ENCODE data around the gene BHLHE23. TPM values are rescaled to one million over a fixed set of nuclear protein-coding genes. Genes with fewer than 3 reads are reported as not detected.

BHLHE23 gene
- total RNA-seq, 1 donor from 2014 or later = 2.6 TPM

DNA sequence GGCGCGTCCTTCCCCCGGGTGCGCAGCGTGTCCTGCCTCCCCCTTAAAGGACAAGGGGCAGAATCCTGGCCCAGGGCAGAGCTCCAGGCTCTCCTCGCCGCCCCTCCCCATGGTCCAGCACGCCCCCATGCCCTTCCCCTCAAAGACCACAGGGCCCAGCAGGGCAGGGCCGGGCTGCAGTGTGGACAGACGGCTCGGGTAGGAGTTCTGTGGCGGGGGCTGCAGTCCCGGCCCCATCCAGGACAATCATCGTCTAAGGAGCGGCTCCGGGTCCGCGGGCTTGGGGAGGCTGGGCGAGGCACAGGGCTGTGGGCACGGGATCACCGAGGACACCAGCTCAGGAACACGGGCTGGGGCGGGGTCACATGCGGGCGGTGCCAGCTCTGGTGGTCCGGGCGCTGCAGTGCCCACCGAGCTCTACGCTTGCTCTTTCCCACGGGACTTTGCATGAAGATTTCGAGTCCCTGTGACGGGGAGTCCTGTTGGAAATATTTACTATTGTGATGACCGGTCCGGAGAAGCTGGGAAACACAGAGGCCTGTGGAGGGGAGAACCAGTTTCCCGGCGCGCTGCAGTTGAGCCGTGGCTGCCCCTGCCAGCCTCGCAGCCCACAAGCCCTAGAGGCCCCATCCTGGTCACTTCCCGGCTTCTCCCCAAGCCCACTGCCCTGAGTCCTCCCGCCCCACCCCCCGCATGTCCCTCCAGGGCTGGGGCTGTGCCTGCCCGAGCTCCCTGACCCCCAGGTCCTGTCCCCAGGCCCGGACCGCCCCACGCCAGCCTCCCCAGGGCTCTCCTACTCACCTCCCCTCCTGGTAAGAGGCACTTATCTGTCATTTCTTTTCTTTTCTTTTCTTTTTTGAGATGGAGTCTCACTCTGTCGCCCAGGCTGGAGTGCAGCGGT, 33.7 kb downstream of the BHLHE23 start:
- no peak for DNase-seq (ENCODE audit: low spot score)

DNA sequence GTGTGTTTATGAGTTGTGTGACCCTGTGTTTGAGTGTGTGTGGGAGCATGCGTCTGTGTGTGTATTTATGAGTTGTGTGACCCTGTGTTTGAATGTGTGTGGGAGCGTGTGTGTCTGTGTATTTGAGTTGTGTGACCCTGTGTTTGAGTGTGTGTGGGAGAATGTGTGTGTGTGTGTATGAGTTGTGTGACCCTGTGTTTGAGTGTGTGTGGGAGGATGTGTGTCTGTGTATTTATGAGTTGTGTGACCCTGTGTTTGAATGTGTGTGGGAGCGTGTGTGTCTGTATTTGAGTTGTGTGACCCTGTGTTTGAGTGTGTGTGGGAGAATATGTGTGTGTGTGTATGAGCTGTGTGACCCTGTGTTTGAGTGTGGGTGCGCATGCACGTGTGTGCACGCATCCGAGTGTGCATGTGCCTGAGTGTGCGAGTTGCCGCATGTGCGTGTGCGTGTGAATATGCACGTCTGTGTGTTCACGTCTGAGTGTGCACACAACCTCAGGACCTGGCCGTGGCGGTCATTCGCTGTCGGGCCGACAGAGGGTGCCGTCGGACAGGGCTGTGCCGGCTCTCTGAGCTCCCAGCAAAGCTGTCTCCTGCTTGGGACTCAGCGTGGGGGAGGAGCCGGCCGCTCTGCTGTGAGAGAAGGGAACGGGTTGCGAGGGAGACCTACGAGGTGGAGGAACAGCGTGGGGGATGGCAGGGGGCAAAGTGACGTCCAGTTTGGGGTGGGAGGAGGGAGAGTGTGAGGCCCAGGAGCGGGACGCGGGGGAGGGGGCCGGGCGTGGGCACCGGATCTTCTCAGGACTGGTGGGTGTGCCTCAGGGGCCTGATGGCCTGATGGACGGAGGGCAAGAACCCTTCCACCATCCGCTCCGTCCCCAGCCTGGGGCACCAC, 34.6 kb downstream of the BHLHE23 start:
- peak; percentile 85 for DNase-seq (ENCODE audit: low spot score)

DNA sequence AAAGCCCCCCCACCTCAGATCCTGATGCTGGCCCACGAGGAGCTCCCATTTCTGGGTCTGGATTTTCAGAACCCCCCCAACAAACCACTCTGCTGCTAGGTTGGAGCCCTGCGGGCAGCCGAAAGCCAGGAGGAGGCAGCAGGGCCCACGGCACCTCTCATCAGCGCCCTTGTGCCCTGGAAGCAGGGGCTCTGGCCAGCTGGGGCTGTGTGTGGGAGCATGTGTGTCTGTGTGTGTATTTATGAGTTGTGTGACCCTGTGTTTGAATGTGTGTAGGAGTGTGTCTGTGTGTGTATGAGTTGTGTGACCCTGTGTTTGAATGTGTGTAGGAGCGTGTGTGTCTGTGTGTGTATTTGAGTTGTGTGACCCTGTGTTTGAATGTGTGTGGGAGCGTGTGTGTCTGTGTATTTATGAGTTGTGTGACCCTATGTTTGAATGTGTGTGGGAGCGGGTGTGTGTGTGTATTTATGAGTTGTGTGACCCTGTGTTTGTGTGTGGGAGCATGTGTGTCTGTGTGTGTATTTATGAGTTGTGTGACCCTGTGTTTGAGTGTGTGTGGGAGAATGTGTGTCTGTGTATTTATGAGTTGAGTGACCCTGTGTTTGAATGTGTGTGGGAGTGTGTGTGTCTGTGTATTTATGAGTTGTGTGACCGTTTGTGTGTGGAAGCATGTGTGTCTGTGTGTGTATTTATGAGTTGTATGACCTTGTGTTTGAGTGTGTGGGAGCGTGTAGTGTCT, 35.4 kb downstream of the BHLHE23 start:
- no peak for DNase-seq (ENCODE audit: low spot score)

DNA sequence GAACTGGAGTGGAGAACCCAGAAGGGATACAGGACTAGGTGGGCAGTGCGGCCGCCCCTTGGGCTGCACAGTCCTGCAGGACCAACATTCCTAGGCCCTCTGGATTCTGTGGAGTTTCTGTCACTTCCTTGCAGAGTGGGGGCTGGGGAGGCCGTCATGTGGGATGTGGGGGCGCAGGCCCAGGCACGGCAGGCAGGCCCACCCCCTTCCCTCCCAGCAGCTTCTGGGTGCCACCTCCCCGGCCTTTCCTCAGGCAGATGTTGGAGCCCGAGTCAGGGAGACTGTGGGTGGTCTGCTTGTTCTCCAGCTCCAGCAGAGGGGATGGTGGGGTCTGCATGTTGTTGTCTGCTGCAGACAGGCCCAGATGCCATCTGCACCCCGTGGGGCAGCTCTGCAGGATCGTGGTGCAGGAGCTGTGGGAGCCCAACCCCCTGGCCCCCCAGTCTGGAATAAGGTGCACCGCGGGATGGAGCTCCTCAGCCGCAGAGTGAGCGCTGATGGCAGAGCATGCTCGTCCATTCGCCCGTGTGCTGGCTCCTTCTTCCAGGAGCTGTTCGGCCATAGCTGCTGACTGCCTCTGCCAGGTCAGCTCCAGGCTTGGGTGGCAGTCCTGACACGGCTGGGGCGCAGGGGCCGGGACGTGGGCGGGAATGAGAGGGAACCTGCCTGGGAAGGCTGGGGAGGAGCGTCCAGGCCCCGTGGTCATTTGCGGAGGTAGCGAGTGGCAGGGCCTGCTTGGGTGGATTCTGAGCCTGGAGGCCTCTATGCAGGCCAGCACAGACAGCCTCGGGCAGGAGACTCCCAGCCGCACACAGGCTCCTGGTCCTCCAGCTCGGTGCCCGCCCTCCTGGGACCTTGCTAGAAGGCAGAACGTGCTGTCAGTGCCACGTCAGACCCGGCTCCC, 36.2 kb downstream of the BHLHE23 start:
- DNase-seq (ENCODE audit: low spot score) = no peak

DNA sequence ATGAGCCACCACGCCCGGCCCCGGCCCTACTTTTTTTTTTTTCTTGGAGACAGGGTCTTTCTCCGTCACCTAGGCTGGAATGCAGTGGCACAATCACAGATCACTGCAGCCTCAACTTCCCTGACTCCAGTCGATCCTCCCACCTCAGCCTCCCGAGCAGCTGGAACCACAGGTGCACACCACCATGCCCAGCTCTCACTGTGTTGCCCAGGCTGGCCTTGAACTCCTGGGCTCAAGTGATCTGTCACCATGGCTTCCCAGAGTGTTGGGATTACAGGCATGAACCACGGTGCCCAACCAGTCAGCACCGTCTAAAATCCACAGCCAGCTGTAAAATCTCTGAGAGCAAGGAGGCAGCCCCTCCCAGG, 36.8 kb downstream of the BHLHE23 start:
- DNase-seq (ENCODE audit: low spot score) = no peak

DNA sequence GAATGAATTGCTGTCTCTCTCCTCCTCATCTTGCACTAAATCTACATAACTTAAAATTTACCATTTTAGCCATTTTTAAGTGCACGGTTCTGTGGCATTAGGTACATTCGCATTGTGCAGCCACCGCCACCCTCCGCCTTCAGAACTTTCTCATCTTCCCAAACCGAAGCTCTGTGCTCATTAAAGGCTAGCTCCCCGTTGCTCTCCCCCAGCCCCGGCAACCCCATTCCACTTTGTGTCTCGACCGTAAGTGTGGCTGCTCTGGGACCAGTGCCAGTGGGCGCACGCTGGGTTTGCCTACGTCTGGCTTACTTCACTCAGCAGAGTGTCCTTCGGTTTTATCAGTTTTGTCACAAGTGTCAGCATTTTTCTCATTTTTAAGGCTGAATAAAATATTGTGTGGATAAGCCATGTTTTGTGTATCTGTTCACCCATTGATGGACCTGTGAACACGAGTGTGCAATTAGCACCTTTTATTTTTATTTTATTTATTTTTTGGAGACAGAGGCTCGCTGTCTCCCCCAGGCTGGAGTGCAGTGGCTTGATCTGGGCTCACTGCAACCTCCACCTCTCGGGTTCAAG, 37.5 kb downstream of the BHLHE23 start:
- no peak for DNase-seq (ENCODE audit: low spot score)

DNA sequence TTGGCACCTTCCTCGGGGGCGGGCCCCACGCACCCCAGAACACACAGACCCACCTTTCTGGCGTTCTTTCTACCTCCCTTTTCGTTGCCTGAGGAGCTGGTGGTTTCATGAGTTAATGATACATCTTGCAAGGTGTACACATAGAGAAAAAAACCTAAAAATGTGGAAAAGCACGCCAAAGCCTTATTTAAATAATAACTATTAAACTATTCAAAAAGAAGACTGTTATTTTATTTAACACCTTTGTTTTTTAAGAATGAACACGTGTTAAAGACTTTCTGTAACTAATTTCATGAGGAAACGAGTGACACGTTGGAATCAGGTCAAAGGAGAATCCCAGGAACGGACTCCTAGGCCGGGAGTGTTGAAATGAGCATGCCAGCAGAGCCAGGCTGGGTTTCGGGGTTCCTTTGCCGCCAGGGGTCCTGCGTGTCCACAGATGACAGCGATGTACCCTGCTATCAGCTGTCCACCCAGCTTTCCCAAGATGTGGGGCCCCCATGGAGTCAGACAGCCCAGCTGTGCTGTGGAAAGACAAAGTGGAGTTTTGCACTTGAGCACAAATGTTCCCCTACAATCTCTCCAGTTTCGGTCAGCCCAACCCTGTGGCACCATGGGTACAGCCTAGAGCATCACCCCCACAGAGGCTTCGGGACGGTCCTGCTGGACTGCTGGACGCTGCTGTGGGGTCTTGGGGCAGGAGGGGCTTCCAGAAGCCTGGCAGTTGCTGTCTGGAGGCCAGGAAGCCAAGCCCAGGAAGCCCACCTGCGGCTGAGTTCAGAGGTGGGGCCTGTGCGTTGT, 38.2 kb downstream of the BHLHE23 start:
- no peak for DNase-seq (ENCODE audit: low spot score)

DNA sequence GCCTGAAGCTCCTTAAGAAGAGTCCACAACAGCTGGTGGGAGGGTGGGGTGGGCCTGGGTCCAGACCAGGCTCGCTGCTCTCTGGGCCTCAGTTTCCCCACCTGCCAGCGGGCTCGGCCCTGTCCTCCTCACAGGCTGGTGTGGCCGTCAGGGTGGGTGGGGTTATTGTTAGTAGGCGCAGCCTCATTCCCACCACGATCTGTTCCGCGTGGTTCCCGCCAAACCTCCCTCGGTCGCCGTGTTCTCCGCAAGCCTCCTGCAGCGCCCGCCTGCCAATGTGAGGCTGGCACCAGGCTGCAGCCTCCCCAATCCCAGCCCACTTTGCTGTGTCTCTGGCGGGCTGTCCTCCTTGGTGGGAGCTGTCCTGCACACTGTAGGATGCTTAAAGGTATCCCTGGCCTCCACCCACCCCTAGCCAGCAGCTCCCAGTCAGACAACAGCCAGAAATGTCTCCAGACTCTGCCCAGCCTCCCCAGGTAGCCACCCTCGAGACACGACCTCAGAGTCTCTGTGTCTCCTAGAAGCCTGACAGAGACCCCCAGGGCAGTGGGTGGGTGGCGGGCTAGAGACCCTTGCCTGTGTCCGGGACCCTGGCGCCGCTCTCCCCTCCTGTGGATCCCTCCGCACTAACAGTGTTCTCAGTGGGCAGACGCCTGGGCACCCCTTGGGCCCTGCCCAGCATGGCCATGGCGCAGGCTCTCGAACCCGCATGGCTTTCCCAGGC, 39.0 kb downstream of the BHLHE23 start:
- DNase-seq (ENCODE audit: low spot score) = no peak

DNA sequence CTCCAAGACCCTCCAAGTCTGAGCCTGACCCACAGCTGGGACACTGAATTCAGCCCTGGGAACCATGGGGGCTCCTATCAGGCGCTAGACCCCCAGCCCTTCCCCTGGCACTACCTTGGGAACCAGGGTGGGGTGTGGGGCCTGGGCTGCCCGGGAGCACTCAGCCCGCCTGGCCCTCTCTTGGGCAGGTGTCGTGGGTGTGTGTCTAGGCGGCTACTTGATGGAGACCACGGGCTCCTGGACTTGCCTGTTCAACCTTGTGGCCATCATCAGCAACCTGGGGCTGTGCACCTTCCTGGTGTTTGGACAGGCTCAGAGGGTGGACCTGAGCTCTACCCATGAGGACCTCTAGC, 39.6 kb downstream of the BHLHE23 start:
- DNase-seq (ENCODE audit: low spot score) = no peak

DNA sequence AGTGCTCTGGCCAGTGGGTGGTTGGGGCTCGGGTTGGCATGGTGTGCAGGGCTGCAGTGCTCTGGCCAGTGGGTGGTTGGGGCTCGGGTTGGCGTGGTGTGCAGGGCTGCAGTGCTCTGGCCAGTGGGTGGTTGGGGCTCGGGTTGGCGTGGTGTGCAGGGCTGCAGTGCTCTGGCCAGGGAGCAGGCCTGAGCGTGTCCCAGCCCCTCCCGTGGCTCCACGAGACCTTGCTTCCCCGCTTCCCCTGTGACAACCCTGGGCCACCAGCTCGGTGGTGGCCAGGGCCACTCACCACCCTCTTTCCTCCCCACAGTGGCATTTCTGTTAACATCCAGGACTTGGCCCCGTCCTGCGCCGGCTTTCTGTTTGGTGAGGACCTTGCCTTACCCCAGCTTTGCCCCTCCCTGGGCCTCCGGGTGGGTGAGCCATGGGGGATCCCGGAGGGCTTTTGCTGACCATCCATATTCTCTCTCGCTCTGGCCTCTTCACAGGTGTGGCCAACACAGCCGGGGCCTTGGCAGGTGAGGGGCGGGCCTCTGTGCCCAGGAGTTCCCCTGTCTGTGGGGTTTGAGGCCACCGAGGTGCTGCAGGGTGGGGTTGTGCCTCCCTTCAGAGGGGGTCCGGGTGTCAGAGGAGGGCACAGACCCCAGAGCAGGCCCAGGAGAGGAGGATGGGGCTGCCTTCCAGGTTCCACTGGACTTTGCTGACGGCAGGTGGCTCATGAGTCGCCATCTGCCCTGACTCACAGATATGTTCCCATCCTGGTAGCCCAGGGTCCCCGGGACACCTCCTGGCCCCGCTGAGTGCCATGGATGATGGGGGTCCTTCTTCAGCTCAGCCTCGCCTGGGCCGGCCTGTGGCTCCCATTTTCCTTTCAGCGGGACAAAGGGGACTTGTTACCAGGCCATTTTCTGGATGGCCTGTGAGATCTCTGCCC, 40.3 kb downstream of the BHLHE23 start:
- no peak for DNase-seq (ENCODE audit: low spot score)

DNA sequence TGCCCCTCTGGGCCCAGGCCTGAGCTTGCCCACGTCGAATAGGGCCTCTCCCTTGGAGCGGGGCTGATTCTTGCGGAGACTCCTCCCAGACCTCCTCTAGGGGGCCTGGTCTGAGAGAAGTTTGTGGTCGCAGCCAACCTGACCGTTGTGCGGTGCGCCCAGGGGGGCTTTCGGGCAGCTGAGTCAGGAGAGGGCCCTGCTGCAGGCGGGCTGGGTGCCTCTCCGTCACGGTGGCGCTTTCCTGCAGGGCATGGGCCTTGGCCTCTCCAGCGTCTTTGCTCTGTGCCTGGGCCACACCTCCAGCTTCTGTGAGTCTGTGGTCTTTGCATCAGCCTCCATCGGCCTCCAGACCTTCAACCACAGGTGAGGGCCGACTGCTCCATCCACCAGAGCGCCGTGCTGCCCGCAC, 41.4 kb downstream of the BHLHE23 start:
- DNase-seq (ENCODE audit: low spot score) = no peak

DNA sequence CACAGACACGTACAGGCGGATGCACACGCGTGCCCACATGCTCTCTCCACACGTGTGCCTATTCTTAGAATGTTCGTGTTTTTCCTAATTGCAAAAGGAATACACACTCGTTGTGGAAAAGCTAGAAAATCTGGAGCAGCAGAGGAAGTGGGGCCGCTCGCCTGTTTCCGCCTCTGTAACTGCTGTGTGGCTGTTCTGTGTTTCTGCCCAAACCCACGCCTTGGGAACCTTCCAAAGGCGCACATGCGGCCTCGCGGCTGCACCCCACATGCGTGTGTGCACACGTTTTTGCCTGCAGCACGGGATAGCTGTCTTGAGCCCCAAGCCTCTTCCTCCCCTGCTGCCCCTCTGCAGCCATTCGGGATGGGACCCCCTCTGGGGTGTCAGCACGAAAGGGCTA, 42.1 kb downstream of the BHLHE23 start:
- DNase-seq (ENCODE audit: low spot score) = no peak

DNA sequence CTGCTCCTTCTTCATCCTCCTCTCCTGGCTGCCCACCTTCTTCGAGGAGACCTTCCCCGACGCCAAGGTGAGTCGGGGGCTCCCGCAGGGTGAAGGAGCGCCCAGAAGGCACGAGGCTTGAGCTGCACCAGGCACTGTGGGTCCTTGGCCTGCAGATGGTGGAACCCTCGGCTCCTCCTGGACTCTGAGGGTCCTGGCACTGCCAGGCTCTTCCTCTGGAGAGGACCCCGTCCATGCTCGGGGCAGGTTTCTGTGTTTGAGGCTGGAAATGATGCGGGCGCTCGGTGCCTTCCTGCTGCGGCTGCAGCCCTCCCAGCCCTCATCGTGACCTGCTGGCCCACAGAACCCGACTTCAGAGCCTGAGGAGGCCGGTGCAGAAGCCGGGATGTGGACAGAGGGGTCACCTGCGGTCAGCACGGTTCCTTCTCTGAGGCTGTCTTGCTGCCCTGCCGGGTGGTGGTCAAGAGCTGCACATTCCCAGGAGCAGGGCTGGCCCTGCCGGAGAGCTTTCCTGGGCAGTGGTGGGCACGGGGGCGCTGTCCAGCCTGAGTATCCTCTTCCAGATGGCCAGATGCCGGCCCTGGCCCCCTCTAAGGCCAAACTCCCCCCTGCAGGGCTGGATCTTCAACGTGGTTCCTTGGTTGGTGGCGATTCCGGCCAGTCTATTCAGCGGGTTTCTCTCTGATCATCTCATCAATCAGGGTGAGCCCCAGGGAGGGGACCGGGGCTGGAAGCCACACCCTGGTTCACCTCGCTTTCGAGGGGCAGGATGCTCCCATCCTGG, 43.0 kb downstream of the BHLHE23 start:
- DNase-seq (ENCODE audit: low spot score) = no peak

DNA sequence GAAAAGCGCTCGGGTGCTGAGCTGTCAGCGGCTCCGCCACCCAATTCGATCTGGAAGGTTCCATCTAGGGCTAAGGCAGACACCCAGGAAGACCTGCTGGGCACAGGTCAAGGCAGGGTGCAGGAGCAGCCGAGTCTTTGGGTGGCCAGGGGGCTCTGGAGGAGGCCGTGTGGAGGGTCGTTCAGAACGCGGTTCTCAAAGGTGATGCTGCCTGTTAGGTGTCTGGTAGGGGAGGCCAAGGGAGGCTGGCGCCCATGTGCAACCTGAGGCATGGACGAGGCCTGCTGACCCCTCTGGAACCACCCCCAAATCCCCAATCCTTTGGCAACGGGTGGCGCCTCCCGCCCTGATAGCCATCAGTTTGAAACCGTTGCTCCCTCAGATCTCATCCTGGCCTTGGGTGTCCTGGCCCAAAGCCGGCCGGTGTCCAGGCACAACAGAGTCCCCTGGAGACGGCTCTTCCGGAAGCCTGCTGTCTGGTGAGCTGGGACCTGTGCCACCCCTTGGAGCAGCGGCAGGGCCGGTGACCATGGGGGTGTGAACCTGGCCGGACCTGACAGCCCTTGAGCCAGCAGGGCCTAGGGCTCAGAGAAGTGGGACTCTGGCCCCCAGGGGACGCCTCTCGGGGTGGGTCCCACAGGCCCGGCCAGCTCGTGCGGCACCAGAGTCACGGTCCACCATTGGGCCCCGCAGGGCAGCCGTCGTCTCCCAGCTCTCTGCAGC, 43.7 kb downstream of the BHLHE23 start:
- no peak for DNase-seq (ENCODE audit: low spot score)

DNA sequence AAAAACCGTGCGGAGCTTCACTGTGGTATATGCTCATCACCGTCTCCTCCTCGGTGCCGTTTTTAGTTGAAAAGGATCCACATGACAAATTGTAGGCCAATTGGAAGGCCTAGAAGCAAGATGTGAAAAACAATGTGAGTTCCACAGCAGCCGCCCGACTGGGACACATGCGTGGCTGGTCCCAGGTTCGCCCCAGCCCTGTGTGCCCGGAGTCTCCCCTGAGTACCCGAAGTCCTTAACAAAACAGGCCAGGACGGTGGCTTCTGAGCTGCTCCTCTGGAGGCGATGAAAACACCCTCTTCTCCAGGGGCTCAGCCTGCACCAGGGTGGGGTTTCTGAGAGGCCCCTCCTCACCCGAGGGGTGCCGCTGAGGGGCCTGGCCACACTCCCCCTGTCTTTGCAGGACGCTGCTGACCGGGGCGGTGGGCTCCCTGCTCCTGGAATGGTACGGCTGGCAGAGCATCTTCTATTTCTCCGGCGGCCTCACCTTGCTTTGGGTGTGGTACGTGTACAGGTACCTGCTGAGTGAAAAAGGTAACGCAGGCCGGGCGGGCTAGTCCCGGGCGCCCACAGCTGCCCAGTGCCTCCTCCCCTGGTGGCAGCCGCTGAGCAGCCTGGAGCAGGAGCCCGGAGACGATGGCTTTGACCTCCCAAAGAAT, 44.4 kb downstream of the BHLHE23 start:
- no peak for DNase-seq (ENCODE audit: low spot score)

DNA sequence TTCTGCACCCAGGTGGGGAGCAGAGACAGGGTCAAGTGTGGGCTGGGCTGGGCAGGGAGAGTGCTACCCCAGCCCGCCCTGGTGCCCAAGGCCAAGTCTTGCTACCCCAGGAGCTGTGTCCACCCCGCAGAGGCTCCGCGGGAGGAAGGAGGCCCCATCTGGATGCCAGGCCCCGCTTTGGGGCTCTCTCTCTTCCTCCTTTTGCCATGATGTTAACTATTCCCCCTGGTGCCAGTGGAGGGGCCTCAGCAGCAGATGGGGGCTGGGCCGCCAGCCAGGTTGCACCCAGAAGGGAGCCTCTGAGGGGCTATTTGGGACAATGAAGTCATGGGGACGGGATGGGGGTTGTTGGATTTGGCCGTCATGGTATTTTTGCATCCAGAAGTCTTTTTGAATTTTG, 45.0 kb downstream of the BHLHE23 start:
- no peak for DNase-seq (ENCODE audit: low spot score)

Measured in umbilical cord (tissue), 2 donors.